ENCODE data around the gene MYH3.

Gene MYH3

GRCh38 chr17:10605221-10605783, 51.8 kb downstream of the MYH3 start:
- no peaks in the 10 kb centered on the region for H3K9me3 ChIP-seq (ENCODE audit: low read length)
- no peak overlapping the region for H3K4me2 ChIP-seq (ENCODE audit: low read length)
- H3K79me2 ChIP-seq (ENCODE audit: insufficient read depth, low read length): no peaks in the 10 kb centered on the region
- TF ChIP-seq CTCF (IDR thresholded peaks at IDR 0.05; ENCODE audit: low read length) (no peak), EZH2 (IDR thresholded peaks at IDR 0.05; ENCODE audit: borderline replicate concordance, low read length) (no peak)
- H2AFZ ChIP-seq (ENCODE audit: low read length): no peak overlapping the region
- H3K4me1 ChIP-seq (ENCODE audit: insufficient read depth, low read length, severe bottlenecking): no peaks in the 10 kb centered on the region
- no peaks in the 10 kb centered on the region for H3F3A ChIP-seq (ENCODE audit: insufficient read depth, low read length)
- H4K20me1 ChIP-seq (ENCODE audit: insufficient read depth, low read length): no peaks in the 10 kb centered on the region
- no peaks in the 10 kb centered on the region for H3K9me2 ChIP-seq (ENCODE audit: low read depth, low read length)
- no peak overlapping the region for H3K9ac ChIP-seq (ENCODE audit: low read length)
- no peak overlapping the region for H3K27ac ChIP-seq (ENCODE audit: low read depth, low read length, poor library complexity, severe bottlenecking)
- no peaks in the 10 kb centered on the region for H3K36me3 ChIP-seq (ENCODE audit: insufficient read depth, low read length)
- H3K4me3 ChIP-seq (ENCODE audit: low read depth, low read length, poor library complexity, severe bottlenecking): no peak overlapping the region
- no peaks in the 10 kb centered on the region for H3K27me3 ChIP-seq (ENCODE audit: insufficient read depth, low read length)

GRCh38 chr17:10604521-10604920, 52.6 kb downstream of the MYH3 start:
- Histone ChIP-seq H3F3A (ENCODE audit: insufficient read depth, low read length) (no peaks in the 10 kb centered on the region), H4K20me1 (ENCODE audit: insufficient read depth, low read length) (no peaks in the 10 kb centered on the region), H3K4me2 (ENCODE audit: low read length) (no peak overlapping the region), H3K27ac (ENCODE audit: low read depth, low read length, poor library complexity, severe bottlenecking) (no peak overlapping the region), H3K27me3 (ENCODE audit: insufficient read depth, low read length) (no peaks in the 10 kb centered on the region; the same call in 1 of the 2 replicates), H3K4me1 (ENCODE audit: insufficient read depth, low read length, severe bottlenecking) (no peaks in the 10 kb centered on the region), H3K9me2 (ENCODE audit: low read depth, low read length) (no peaks in the 10 kb centered on the region), H3K9me3 (ENCODE audit: low read length) (no peaks in the 10 kb centered on the region), H3K4me3 (ENCODE audit: low read depth, low read length, poor library complexity, severe bottlenecking) (no peak overlapping the region), H3K36me3 (ENCODE audit: insufficient read depth, low read length) (no peaks in the 10 kb centered on the region), H3K79me2 (ENCODE audit: insufficient read depth, low read length) (no peaks in the 10 kb centered on the region), H2AFZ (ENCODE audit: low read length) (no peak overlapping the region), H3K9ac (ENCODE audit: low read length) (no peak overlapping the region)
- TF ChIP-seq CTCF (IDR thresholded peaks at IDR 0.05; ENCODE audit: low read length): no peak
- TF ChIP-seq EZH2 (IDR thresholded peaks at IDR 0.05; ENCODE audit: borderline replicate concordance, low read length): no peak

GRCh38 chr17:10603931-10604330, 53.2 kb downstream of the MYH3 start:
- TF ChIP-seq CTCF (IDR thresholded peaks at IDR 0.05; ENCODE audit: low read length) (no peak), EZH2 (IDR thresholded peaks at IDR 0.05; ENCODE audit: borderline replicate concordance, low read length) (no peak)
- H3K9me3 ChIP-seq (ENCODE audit: low read length): no peaks in the 10 kb centered on the region
- H3K36me3 ChIP-seq (ENCODE audit: insufficient read depth, low read length): no peaks in the 10 kb centered on the region
- no peaks in the 10 kb centered on the region for H3K4me1 ChIP-seq (ENCODE audit: insufficient read depth, low read length, severe bottlenecking)
- no peak overlapping the region for H3K4me3 ChIP-seq (ENCODE audit: low read depth, low read length, poor library complexity, severe bottlenecking)
- H2AFZ ChIP-seq (ENCODE audit: low read length): no peak overlapping the region
- H3K9ac ChIP-seq (ENCODE audit: low read length): no peak overlapping the region
- no peaks in the 10 kb centered on the region for H3K9me2 ChIP-seq (ENCODE audit: low read depth, low read length)
- H3K27ac ChIP-seq (ENCODE audit: low read depth, low read length, poor library complexity, severe bottlenecking): no peak overlapping the region
- H3K4me2 ChIP-seq (ENCODE audit: low read length): no peak overlapping the region
- no peaks in the 10 kb centered on the region; the same call in 1 of the 2 replicates for H3K27me3 ChIP-seq (ENCODE audit: insufficient read depth, low read length)
- H4K20me1 ChIP-seq (ENCODE audit: insufficient read depth, low read length): no peaks in the 10 kb centered on the region
- H3K79me2 ChIP-seq (ENCODE audit: insufficient read depth, low read length): no peaks in the 10 kb centered on the region
- no peaks in the 10 kb centered on the region for H3F3A ChIP-seq (ENCODE audit: insufficient read depth, low read length)

All from OCI-LY1 (cell line).